Measurements from ENCODE around the gene ST6GALNAC5. TPM values are rescaled to one million over a fixed set of nuclear protein-coding genes. Genes with fewer than 3 reads are reported as not detected.

The ST6GALNAC5 gene
- total RNA-seq, 4 donors from 2014 or later = 5.3 to 8.7 (median 8.2) TPM

DNA sequence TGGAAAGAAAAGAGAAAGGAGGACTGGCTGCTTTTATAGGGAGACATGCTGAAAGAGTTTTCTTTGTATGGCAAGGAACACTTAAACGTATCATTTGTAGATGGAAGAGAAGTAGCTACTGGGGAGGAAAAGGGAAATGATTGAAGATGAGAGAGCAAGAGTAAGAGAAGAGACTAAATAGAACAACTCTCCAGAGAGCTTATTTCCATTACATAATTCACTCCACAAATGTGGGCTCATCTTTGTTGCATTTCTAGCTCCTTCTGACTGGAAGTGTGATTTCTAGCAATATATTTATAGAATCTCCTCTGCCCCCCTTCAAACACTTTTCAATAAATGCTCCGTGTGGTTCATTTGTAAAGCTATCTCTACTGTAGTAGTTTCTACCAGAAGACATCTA lies 71.0 kb downstream of the ST6GALNAC5 start:
- no peak for DNase-seq (ENCODE audit: extremely low spot score)

DNA sequence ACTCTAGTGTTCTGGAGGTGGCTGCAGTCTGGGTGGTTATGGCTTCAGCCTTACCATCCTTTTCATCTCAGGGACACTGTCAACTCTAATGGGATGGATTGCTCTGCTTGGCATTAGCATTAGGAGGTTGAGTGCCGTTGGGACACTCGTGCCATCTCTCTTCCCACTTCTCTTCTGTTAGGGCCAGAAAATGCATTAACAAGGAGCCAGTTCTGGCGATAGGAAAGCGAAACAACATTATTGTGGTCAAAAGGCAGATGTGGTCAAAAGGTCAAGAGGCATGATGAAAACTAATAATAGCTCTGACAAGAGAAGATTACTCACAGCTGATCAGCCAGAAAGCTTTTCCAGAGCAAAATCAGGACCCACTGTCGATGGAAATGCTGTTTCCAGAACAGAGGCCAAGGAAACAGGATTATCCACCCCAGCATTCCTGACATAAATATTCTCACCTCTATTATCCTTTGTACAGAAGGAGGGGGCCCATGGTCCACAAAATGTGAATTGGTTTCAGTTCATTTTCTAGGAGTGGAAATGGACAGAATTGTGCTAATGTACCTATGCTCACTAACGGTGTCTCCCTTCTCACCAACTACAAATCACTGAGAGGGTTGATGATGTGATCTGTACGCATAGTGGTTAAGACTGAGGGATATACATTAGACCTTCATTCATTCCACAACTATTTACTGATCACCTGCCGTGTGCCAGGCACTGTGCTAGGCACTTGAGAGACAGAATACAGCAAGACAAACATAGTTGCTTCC lies 72.0 kb downstream of the ST6GALNAC5 start:
- TF ChIP-seq POLR2A (IDR thresholded peaks at IDR 0.05; ENCODE audit: low read depth) = no peak
- TF ChIP-seq, protein P1, sequence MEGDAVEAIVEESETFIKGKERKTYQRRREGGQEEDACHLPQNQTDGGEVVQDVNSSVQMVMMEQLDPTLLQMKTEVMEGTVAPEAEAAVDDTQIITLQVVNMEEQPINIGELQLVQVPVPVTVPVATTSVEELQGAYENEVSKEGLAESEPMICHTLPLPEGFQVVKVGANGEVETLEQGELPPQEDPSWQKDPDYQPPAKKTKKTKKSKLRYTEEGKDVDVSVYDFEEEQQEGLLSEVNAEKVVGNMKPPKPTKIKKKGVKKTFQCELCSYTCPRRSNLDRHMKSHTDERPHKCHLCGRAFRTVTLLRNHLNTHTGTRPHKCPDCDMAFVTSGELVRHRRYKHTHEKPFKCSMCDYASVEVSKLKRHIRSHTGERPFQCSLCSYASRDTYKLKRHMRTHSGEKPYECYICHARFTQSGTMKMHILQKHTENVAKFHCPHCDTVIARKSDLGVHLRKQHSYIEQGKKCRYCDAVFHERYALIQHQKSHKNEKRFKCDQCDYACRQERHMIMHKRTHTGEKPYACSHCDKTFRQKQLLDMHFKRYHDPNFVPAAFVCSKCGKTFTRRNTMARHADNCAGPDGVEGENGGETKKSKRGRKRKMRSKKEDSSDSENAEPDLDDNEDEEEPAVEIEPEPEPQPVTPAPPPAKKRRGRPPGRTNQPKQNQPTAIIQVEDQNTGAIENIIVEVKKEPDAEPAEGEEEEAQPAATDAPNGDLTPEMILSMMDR (IDR thresholded peaks at IDR 0.05) = no peak
- no peak for TF ChIP-seq POLR2AphosphoS5 (IDR thresholded peaks at IDR 0.05)
- intact Hi-C loops (cut with DNase I) = no loop called here
- H3K4me3 ChIP-seq = no peak overlapping the region

More for the DNA sequence above, 71.0 kb downstream of the ST6GALNAC5 start:
- 82% methylated on average over 2 of the region's 2 CpGs for WGBS
- Histone ChIP-seq H3K27me3 (no peaks in the 10 kb centered on the region), H3K4me3 (no peak overlapping the region), H3K36me3 (no peaks in the 10 kb centered on the region), H3K9me3 (no peaks in the 10 kb centered on the region), H3K27ac (replicated peaks in 1 of 4) (no peak overlapping the region), H3K4me1 (no peaks in the 10 kb centered on the region)
- TF ChIP-seq POLR2AphosphoS5 (IDR thresholded peaks at IDR 0.05) (no peak), POLR2A (IDR thresholded peaks at IDR 0.05; ENCODE audit: low read depth) (no peak), EP300 (IDR thresholded peaks at IDR 0.05) (no peak)
- TF ChIP-seq, protein P1 (IDR thresholded peaks at IDR 0.05) = no peak
- intact Hi-C loops (cut with DNase I) = no loop called here

DNA sequence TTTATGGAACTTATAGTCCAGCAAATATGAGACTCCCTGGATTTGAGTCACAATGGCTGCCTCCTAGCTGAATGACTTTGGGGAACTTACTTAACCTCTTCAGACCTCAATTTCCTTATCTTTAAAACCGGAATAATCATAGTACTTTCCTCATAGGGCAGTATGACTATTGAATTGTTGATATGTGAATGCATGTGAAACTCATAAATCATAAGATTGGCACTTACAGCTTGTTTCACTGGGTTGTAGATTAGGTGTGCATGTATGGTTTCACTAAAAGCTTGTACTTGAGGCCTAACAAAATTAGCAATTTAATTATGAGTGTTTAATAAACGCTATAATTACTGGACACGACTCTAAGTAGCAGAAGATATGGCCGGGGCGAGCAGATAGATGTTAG lies 72.5 kb downstream of the ST6GALNAC5 start:
- H3K4me3 ChIP-seq = no peak overlapping the region
- no peaks in the 10 kb centered on the region for H3K4me1 ChIP-seq
- H3K27me3 ChIP-seq = no peaks in the 10 kb centered on the region
- no peak for DNase-seq (ENCODE audit: extremely low spot score)
- H3K36me3 ChIP-seq = no peaks in the 10 kb centered on the region
- TF ChIP-seq POLR2A (IDR thresholded peaks at IDR 0.05; ENCODE audit: low read depth) = no peak
- TF ChIP-seq, protein P1 (IDR thresholded peaks at IDR 0.05) = no peak
- no peak for TF ChIP-seq POLR2AphosphoS5 (IDR thresholded peaks at IDR 0.05)
- no peak for TF ChIP-seq EP300 (IDR thresholded peaks at IDR 0.05)
- intact Hi-C loops (cut with DNase I) = no loop called here
- H3K27ac ChIP-seq (replicated peaks in 1 of 4) = no peak overlapping the region
- H3K9me3 ChIP-seq = no peaks in the 10 kb centered on the region
- WGBS = 89% methylated on average over 5 of the region's 5 CpGs

More for the DNA sequence above, 72.0 kb downstream of the ST6GALNAC5 start:
- Histone ChIP-seq H3K36me3 (no peaks in the 10 kb centered on the region), H3K9me3 (no peaks in the 10 kb centered on the region), H3K4me1 (no peaks in the 10 kb centered on the region), H3K27me3 (no peaks in the 10 kb centered on the region), H3K27ac (replicated peaks in 1 of 4) (no peak overlapping the region)
- WGBS = 80% methylated on average over 8 of the region's 8 CpGs
- DNase-seq (ENCODE audit: extremely low spot score) = no peak

DNA sequence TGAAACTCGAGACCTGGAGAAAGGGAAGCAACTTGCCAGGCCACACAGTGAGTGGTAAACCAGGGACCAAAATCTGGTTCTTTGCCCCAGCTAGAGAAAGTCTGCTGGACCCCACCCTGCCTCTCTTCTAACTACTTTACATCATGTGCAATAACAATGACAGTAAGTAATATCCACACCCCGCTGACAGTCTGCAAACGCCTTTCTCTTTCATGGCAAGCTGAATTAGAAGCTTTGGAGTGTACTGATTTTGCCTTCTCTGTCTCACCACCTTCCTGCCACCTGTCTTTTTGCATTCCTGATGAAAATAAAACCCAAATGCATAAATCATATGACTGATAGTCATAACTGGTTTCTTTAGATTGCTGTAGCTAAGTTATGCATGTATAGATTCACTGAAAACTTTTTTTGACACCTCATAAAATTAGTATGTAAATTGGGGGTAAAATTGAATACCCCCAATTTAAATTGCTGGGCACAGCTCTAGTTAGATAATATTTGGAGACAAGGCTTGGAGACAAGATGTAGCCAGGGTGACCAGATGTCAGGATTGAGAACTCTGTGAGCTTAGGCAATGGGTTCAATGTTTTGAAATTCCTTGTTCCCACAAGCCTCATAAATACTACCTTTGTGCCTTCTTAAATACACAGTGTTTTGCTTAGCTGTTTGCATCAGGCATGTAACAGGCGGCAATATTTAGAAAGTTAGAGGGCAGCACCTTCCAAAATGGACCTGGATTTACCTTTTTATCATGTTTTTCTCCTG lies 73.5 kb downstream of the ST6GALNAC5 start:
- no peaks in the 10 kb centered on the region for H3K36me3 ChIP-seq
- 89% methylated on average over 4 of the region's 4 CpGs for WGBS
- DNase-seq (ENCODE audit: extremely low spot score) = no peak
- H3K4me1 ChIP-seq = no peaks in the 10 kb centered on the region
- no peak overlapping the region for H3K27ac ChIP-seq (replicated peaks in 1 of 4)
- H3K27me3 ChIP-seq = no peaks in the 10 kb centered on the region
- H3K4me3 ChIP-seq = no peak overlapping the region
- H3K9me3 ChIP-seq = no peaks in the 10 kb centered on the region
- intact Hi-C loops (cut with DNase I) = no loop called here
- TF ChIP-seq POLR2A (IDR thresholded peaks at IDR 0.05; ENCODE audit: low read depth) = no peak
- no peak for TF ChIP-seq EP300 (IDR thresholded peaks at IDR 0.05)
- no peak for TF ChIP-seq POLR2AphosphoS5 (IDR thresholded peaks at IDR 0.05)
- TF ChIP-seq, protein P1 (IDR thresholded peaks at IDR 0.05) = no peak

All from esophagus muscularis mucosa (tissue), 4 donors.